Measurements from ENCODE around the gene SVIL. TPM values are rescaled to one million over a fixed set of nuclear protein-coding genes. Genes with fewer than 3 reads are reported as not detected.
"Not testable (repeated sequence)": the region's sequence is repeated elsewhere in the genome, so short reads cannot be mapped to it uniquely, and the experiment has no call there.

SVIL gene
- polyA plus RNA-seq, 3 donors, result 5.7 to 34.6 (median 16.2) TPM

GRCh38 chr10:29566209-29566608 is 68.6 kb downstream of the SVIL start:
- 42 to 90% (median 87%) methylated on average over 7 of the region's 7 CpGs for WGBS, 3 donors
- not testable (repeated sequence) for H3K27ac ChIP-seq (ENCODE audit: low read depth, low read length)

DNA sequence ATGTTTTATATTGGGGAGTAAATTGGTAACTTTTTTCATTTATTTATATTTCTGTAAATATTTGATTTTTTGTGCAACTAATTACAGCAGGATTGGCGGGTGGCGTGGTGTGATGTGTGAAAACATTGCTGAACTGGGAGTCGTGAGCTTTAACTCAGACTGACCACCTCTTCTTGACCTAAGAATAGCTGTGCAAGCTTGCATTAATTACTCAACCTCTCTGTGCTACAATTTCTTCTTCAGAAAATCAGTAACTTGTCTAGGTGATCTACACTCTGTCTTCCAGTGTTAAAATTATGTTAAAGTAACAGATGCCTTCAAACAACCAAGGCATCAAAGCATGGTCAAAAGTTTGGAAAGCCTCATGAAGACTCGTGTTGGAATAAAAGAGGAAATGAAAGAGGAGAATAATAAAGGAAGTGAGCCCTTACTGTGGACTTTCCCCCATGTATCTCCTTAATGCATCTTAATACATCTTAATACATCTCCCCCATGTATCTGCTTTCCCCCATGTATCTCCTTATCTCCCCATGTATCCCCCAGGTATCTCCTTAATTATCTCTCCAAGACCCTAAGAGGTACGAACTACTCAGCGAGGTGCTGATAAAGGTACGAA is 71.2 kb downstream of the SVIL start:
- 91 to 96% (median 91%) methylated on average over 7 of the region's 7 CpGs for WGBS, 3 donors
- H3K27ac ChIP-seq (ENCODE audit: low read depth, low read length), result no peak overlapping the region

- H3K27ac ChIP-seq (ENCODE audit: low read depth, low read length), result not testable (repeated sequence)
- 92 to 95% (median 95%) methylated on average over 4 to 5 of the region's 7 CpGs for WGBS, 3 donors
These were observed 71.8 kb downstream of the SVIL start for GRCh38 chr10:29563006-29563405.

- WGBS, 3 donors, result 51 to 63% (median 53%) methylated on average over 4 of the region's 4 CpGs
These were observed 74.8 kb downstream of the SVIL start for GRCh38 chr10:29559996-29560395.

DNA sequence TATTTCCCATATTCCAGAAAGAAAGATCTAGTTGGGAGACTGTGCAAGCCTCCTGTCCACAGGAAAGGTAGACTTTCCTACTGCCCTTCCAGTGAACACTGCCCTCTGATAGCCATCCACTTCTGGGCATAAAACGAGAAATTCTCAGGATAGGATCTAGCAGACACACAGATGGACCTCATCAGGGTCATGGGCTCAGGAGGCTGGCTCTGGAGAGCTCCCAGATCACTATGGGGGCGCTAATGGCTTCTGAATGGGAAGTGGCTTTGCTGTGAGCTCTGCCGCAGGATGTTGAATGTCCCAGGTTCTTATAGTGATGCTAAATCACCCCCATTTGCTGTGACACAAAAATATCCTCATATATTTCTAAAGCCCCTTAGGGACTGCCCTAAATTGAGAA is 77.1 kb downstream of the SVIL start:
- 89 to 92% (median 91%) methylated on average over 3 of the region's 3 CpGs for WGBS, 3 donors
- H3K27ac ChIP-seq (ENCODE audit: low read depth, low read length), result no peak overlapping the region

More at GRCh38 chr10:29559996-29560395, 74.8 kb downstream of the SVIL start:
- H3K27ac ChIP-seq (ENCODE audit: low read depth, low read length), result no peak overlapping the region

DNA sequence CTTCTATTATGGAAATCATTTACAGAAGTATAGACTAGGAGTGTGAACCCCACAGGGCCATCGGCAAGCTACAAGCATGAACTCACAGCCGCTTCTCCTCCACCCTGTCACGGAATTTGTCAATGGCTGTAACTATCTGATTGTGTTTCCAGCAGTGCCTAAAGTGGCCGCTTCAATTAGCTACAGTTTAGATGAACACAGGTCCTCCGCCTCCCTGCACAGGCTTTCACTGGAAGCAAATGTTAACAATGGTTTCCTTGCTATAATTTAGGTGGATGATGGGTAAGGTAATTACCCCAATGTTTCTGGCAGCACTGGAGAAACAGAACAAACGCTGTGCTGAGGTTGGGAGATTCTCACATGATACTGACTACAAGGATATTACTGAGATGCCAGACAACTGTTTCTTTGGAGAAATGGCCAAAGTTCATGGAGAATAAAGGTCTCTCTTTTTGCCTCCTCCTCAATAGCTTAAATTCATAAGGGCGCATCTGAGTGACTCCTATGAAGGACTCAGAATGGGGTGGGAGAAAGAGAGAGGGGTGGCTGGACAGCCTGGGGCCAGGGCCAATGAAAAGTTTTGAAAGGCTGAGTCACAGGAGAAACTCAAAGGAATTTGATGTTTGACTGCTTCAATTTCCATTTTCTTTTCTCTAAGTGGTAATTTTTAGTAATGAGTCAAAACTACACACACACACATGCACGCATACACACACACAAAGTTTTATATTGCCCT is 78.9 kb downstream of the SVIL start:
- WGBS, 3 donors, result 79 to 82% (median 79%) methylated on average over 8 of the region's 8 CpGs
- no peak overlapping the region for H3K27ac ChIP-seq (ENCODE audit: low read depth, low read length)

- H3K27ac ChIP-seq (ENCODE audit: low read depth, low read length), result no peak overlapping the region
- 79 to 88% (median 80%) methylated on average over 6 of the region's 6 CpGs for WGBS, 3 donors
These were observed 79.6 kb downstream of the SVIL start for GRCh38 chr10:29555091-29555745.

DNA sequence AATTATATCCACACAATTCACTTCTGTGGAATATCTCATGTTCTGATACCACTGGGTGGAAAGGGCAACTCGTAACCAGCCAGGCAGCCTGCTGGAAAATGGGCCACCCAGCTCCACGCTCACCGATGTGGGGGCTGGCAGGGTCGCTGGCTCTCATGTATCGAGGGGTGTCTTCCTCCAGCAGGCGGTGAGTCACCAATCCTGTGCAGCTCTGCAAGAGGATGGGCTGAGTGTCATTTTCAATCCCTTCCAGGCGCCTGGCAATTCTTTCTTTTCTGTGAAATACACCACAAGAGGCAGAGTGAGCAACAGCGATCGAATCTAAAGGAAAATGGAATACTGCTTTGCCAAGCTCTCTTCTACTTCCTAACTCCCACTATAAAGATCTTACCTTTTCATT is 80.1 kb downstream of the SVIL start:
- 85 to 96% (median 90%) methylated on average over 9 of the region's 9 CpGs for WGBS, 3 donors
- H3K27ac ChIP-seq (ENCODE audit: low read depth, low read length), result no peak overlapping the region

DNA sequence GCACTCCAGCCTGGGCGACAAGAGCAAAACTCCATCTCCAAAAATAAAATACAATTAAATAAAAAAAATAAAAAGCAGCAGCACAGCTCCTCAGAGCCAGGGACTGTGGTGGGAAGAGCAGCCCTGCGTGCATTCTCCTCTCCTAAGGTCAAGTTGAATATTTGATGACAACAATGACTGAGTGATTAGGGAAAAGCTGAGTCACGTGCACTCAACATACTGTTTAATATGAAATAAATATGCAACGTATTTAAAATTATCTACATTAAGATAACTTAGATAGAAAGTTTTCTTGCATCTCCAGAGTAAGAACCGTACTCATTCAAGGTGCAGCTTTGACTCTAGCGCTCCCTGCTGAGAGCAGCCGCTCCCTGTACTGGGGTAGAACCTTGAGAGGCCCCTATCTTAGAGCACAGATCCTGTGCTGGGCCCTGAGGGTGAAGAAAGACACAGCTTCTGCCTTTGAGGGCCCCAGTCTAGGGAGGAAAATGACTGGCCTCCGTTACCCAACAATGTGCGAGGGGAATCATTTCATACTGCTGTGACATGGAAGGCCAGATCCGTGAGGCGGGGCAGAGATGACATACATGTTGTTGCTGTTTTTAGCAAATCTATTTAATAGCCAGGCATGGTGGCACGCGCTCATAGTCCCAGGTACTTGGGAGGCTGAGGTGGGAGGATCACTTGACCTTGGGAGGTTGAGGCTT is 81.1 kb downstream of the SVIL start:
- H3K27ac ChIP-seq (ENCODE audit: low read depth, low read length), result no peak overlapping the region
- 88 to 91% (median 91%) methylated on average over 13 of the region's 13 CpGs for whole genome bisulfite sequencing, 3 donors

GRCh38 chr10:29553116-29553515 is 81.7 kb downstream of the SVIL start:
- not testable (repeated sequence) for H3K27ac ChIP-seq (ENCODE audit: low read depth, low read length)
- 92 to 94% (median 93%) methylated on average over 9 of the region's 9 CpGs for WGBS, 3 donors

DNA sequence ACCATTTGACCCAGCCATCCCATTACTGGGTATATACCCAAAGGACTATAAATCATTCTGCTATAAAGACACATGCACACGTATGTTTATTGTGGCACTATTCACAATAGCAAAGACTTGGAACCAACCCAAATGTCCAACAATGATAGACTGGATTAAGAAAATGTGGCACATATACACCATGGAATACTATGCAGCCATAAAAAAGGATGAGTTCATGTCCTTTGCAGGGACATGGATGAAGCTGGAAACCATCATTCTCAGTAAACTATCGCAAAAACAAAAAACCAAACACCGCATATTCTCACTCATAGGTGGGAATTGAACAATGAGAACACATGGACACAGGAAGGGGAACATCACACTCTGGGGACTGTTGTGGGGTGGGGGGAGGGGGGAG is 85.3 kb downstream of the SVIL start:
- 100% methylated on average over 2 of the region's 3 CpGs; no CpG with 5 or more reads in 1 of the 3 donors for WGBS, 3 donors
- not testable (repeated sequence) for H3K27ac ChIP-seq (ENCODE audit: low read depth, low read length)

DNA sequence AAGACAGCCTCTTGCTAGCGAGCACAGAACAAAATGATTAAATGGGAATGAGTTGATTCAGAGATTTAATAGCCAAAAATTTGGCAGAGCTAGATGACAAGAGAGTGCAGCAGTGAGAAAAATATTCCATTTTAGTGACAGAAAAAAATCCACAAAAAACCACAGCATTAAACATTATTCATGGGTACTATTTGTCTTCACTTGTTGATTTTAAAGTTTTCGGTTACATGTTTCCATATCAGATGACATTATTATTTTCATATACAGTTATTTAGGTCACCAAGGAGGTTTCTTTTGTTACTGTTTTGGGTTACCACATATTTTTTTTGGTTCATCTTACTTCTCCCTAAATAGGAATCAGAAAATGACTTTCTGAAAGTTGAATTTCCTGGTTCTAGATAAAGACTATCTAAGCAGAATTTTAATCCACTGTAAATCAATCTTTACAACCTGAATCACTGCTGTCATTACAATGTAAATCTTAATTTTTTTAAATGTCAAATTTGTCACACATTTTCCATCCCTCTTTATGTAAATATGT is 87.9 kb downstream of the SVIL start:
- 87 to 93% (median 88%) methylated on average over 2 of the region's 2 CpGs for WGBS, 3 donors
- no peak overlapping the region for H3K27ac ChIP-seq (ENCODE audit: low read depth, low read length)

DNA sequence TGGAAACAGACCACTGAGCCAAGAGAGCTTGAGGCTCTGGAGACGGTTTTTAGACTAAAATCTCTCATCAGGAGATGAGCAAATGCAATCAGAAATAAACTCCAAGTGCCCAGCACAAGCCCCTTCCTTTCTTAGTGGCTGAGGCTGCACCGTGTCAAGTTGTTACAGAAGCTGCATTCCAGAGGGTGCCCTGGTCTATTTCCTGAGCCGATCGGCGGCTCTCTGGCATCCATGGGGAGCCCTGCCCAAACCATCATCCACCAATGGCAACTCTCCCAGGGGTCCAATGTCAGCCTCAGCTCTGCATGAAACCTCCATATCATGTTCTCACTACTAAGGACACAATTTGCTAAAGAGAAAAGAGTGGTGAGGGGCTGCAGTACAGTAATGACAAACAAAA is 89.6 kb downstream of the SVIL start:
- H3K27ac ChIP-seq (ENCODE audit: low read depth, low read length), result no peak overlapping the region
- WGBS, 3 donors, result 55 to 74% (median 73%) methylated on average over 5 of the region's 5 CpGs

DNA sequence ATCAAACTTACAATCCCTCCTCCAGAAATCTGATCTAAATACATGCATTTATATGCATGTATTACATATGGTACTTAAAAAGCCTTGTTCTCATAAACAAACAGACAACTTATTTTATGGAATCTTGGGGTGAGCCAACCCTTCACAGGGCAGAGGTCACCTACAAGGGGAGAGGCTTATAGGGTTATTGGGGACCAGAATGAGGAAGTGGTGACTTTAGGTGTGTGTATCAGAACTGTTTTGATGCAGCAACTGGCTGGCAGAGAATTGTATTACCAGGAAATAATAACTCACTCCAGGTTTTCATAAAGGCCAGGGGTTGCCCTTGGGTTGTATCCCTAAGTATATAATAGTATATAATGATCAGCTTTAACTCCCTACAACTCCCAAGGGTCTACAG is 91.1 kb downstream of the SVIL start:
- H3K27ac ChIP-seq (ENCODE audit: low read depth, low read length), result no peak overlapping the region

- H3K27ac ChIP-seq (ENCODE audit: low read depth, low read length), result no peak overlapping the region
- 59 to 85% (median 83%) methylated on average over 4 of the region's 4 CpGs for WGBS, 3 donors
These were observed 92.0 kb downstream of the SVIL start for GRCh38 chr10:29542723-29543122.

DNA sequence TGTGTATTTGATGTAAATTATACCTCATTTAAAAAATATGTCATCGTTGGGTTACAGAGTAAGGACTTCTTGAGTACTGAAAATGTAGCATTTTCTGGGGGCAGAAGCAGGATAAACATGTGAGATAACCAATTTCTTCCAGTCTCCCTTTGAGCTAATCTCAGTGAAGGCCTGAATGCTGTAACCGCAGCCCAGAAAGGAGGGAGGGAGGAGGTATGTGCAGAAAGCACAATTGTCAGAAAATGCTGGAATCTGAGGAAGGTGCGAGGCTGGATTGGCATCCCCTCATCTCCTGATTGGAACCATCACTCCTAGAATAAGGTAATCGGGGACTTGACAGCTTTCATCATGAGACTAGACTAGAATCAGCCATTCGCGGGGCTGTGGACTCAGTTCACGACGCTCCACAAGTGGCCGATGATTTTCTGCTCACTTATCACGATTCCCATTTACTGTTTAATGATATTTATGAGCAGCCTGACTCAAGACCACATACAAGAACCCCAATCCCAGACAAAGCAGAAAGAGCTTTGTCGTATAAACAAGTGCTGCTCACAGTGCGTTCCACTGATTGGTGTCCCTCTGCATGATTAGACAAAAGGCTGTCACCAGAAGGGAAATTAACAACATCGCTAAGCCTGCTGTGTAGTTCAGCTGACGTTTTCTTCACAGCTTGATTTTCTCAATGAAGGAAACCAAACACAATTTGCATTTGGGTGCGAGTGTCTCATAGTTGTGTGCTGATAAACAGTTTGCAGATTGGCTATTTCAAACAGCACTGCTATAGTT is 93.2 kb downstream of the SVIL start:
- H3K27ac ChIP-seq (ENCODE audit: low read depth, low read length), result no peak overlapping the region
- 90 to 92% (median 90%) methylated on average over 15 of the region's 15 CpGs for WGBS, 3 donors

- H3K27ac ChIP-seq (ENCODE audit: low read depth, low read length), result no peak overlapping the region
- 95 to 97% (median 96%) methylated on average over 10 of the region's 10 CpGs for WGBS, 3 donors
These were observed 94.8 kb downstream of the SVIL start for GRCh38 chr10:29540016-29540415.

- WGBS, 3 donors, result 83 to 99% (median 92%) methylated on average over 6 of the region's 6 CpGs
- H3K27ac ChIP-seq (ENCODE audit: low read depth, low read length), result no peak overlapping the region
These were observed 95.4 kb downstream of the SVIL start for GRCh38 chr10:29539412-29539811.
